ENCODE results near the gene UVRAG.

The UVRAG gene

DNA sequence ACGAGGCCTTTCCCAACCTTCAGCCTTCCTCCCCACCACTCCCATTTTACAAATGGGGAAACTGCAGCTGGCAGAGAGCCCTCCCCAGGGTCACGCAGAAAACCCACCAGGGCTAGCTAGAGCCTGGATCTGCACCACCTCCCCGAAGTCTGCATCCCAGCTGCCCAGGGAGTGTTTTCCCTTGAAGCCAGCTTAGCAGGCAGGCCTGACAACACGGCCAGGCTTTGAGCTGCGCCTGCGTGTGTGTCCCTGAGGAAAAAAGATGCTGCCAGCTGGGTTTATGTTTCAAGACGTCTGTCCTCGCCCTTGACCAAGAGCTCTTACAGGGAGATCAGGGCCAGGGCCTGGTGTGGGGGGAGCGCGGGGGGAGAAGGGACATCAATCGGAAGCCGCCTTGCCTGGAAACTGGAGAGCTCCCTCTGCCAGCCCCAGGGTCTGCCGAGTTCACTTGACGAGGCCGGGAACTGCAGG is 371.0 kb downstream of the UVRAG start:
- TF ChIP-seq, protein P1, sequence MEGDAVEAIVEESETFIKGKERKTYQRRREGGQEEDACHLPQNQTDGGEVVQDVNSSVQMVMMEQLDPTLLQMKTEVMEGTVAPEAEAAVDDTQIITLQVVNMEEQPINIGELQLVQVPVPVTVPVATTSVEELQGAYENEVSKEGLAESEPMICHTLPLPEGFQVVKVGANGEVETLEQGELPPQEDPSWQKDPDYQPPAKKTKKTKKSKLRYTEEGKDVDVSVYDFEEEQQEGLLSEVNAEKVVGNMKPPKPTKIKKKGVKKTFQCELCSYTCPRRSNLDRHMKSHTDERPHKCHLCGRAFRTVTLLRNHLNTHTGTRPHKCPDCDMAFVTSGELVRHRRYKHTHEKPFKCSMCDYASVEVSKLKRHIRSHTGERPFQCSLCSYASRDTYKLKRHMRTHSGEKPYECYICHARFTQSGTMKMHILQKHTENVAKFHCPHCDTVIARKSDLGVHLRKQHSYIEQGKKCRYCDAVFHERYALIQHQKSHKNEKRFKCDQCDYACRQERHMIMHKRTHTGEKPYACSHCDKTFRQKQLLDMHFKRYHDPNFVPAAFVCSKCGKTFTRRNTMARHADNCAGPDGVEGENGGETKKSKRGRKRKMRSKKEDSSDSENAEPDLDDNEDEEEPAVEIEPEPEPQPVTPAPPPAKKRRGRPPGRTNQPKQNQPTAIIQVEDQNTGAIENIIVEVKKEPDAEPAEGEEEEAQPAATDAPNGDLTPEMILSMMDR (IDR thresholded peaks at IDR 0.05; ENCODE audit: low read depth, low read length, missing control alignments), result no peak
- H3K4me3 ChIP-seq (ENCODE audit: low read depth, low read length), result no peak overlapping the region
- in situ Hi-C loops (cut with HindIII; ENCODE audit: low sequenced_read_pairs), result no loop called here
- DNase-seq (ENCODE audit: low read depth), result no peak

DNA sequence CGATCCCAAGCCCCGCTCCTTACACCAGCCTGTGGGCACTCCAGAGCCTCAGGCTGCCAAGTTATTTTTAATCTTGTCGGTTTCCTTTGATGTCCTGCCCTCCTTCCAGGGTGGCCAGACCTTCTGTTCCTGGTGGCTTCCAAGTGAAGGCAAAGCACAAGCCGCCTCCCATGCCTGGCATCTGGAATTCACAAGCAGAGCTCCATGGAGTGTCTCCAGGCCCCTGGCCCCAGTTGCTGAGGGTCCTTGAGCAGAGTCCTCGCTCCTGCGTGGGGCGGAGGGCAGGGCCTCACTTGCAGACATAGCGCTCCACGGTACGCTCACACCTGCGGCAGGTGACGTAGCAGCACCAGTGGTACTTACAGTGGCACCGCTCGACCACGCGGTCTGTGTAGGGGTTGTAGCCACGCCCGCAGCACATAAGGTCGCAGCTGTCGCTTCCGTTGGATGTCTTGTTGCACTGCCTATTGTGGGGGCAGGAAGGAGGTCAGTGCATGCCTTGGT is 371.8 kb downstream of the UVRAG start:
- no peak for DNase-seq (ENCODE audit: low read depth)
- no peak overlapping the region for H3K4me3 ChIP-seq (ENCODE audit: low read depth, low read length)
- TF ChIP-seq, protein P1 (IDR thresholded peaks at IDR 0.05; ENCODE audit: low read depth, low read length, missing control alignments), result no peak
- in situ Hi-C loops (cut with HindIII; ENCODE audit: low sequenced_read_pairs), result no loop called here

DNA sequence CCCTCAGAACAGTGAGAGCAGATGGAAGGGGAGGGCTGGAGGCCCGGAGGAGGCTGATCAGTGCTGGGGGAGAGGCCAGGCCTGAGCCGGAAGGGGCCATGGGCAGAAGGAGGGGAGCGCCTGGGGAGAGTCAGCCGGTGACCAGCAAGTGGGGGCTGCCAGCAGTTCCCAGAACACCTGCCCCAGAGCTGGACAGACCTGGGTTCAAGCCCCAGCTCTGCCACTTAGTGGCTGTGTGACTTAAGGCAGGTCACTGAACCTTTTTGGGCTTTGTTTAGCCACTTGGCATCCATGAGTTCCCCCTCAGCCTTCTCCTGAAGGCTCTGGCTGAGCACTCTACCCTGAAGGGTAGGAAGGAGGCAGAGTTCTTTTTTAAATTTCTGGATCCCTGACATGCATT is 373.9 kb downstream of the UVRAG start:
- no peak for DNase-seq (ENCODE audit: low read depth)
- TF ChIP-seq, protein P1 (IDR thresholded peaks at IDR 0.05; ENCODE audit: low read depth, low read length, missing control alignments), result no peak
- no peak overlapping the region for H3K4me3 ChIP-seq (ENCODE audit: low read depth, low read length)
- in situ Hi-C loops (cut with HindIII; ENCODE audit: low sequenced_read_pairs), result no loop called here

DNA sequence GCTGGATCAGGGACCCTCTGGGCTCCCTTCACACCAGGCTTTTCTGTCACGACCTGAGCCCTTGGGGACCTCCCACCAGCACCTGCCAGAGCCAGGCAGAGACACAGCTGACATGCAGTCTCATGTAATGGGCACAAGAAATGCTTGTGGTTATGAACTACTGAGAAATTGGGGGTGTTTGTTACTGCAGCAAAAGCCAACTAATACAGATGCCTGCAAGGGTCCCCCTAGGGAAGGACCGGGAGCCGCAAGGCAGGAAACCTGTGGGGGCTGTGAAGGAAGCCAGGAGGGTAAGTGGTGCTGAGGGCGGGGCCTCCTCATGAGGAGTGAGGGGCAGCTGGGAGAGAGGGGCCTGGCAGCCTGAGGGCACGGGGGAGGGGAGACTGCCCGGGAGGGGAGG is 374.7 kb downstream of the UVRAG start:
- TF ChIP-seq, protein P1 (IDR thresholded peaks at IDR 0.05; ENCODE audit: low read depth, low read length, missing control alignments), result no peak
- no peak for DNase-seq (ENCODE audit: low read depth)
- H3K4me3 ChIP-seq (ENCODE audit: low read depth, low read length), result no peak overlapping the region
- in situ Hi-C loops (cut with HindIII; ENCODE audit: low sequenced_read_pairs), result no loop called here

DNA sequence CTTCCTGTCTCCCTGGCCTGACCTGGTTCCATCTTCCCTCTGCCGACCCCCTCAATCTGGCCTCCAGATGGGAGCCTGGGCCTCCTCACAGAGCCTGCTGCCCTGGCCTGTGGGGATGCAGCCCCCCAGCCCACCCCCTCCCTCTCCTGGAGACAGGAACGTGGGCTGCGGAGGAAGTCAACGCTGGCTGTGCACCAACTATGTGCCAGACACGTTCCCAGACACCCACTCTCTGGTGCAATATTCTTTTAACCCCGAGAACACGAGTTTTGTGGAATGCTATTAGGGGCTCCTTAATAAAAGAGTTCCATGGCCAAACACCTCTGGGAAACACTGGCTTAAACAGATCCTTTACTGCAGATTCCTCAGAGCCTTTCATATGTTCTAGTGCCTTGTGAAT is 375.4 kb downstream of the UVRAG start:
- no peak overlapping the region for H3K4me3 ChIP-seq (ENCODE audit: low read depth, low read length)
- no peak for DNase-seq (ENCODE audit: low read depth)
- TF ChIP-seq, protein P1 (IDR thresholded peaks at IDR 0.05; ENCODE audit: low read depth, low read length, missing control alignments), result no peak
- in situ Hi-C loops (cut with HindIII; ENCODE audit: low sequenced_read_pairs), result no loop called here
